ENCODE measurements around the gene TRAF3IP1. TPM values are rescaled to one million over a fixed set of nuclear protein-coding genes. Genes with fewer than 3 reads are reported as not detected.

The TRAF3IP1 gene, protein sequence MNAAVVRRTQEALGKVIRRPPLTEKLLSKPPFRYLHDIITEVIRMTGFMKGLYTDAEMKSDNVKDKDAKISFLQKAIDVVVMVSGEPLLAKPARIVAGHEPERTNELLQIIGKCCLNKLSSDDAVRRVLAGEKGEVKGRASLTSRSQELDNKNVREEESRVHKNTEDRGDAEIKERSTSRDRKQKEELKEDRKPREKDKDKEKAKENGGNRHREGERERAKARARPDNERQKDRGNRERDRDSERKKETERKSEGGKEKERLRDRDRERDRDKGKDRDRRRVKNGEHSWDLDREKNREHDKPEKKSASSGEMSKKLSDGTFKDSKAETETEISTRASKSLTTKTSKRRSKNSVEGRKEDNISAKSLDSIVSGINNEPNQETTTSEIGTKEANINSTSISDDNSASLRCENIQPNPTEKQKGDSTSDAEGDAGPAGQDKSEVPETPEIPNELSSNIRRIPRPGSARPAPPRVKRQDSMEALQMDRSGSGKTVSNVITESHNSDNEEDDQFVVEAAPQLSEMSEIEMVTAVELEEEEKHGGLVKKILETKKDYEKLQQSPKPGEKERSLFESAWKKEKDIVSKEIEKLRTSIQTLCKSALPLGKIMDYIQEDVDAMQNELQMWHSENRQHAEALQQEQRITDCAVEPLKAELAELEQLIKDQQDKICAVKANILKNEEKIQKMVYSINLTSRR
- 2.6 TPM for total RNA-seq (2013)
- polyA plus RNA-seq (1 to 10 TPM; 1.2 to 1.5 (median 1.5) TPM), polyA minus RNA-seq (2.2 and 4.4 TPM in 2 replicates), total RNA-seq (0.59 to 4.4 (median 2.8) reads per million in 11 experiments)

- Mint-ChIP-seq H3K9me3 (peaks cover 3 to 13% (median 4%) of the 10 kb centered on the region in 7 donors), H3K27ac (peak within 1 kb of the TSS in 1 of 7 donors; percentile 28), H3K4me1 (peaks cover 16% of the 10 kb centered on the region), H3K36me3 (peaks cover 2 to 4% of the 10 kb centered on the region in 2 donors), H3K27me3 (ENCODE audit: low read depth in 3 of 3) (peaks cover 21 to 41% (median 38%) of the 10 kb centered on the region in 3 donors), H3K4me3 (peak within 1 kb of the TSS; percentile 73 to 83)
- Histone ChIP-seq H3K27ac (ENCODE audit: low read depth in 1 of 2, low read length in 2 of 2) (no peak within 1 kb of the TSS), H3K9ac (ENCODE audit: insufficient read depth, low read length, poor library complexity, severe bottlenecking) (peak within 1 kb of the TSS; percentile 53), H4K20me1 (ENCODE audit: insufficient read depth, low read length) (no peaks in the 10 kb centered on the region), H3K9me3 (replicated peaks in 1 of 2; ENCODE audit: control insufficient read depth in 1 of 2, insufficient read depth in 1 of 2, low read length in 2 of 2) (no peaks in the 10 kb centered on the region), H3K4me2 (replicated peaks; ENCODE audit: extremely low read depth, low read length, poor library complexity, severe bottlenecking) (peak within 1 kb of the TSS; percentile 81), H3K4me1 (ENCODE audit: control insufficient read depth in 1 of 2, insufficient read depth in 2 of 2, low read length in 2 of 2) (peaks cover 13% of the 10 kb centered on the region in 2 donors), H3K27me3 (ENCODE audit: control insufficient read depth in 2 of 2, insufficient read depth in 2 of 2, low read length in 2 of 2) (peaks cover 3 to 18% of the 10 kb centered on the region in 2 donors), H3K4me3 (replicated peaks in 1 of 3; ENCODE audit: low read depth in 2 of 3, low read length in 3 of 3) (peak within 1 kb of the TSS; percentile 36 to 76 (median 57)), H3K79me2 (ENCODE audit: insufficient read depth, low read length) (no peaks in the 10 kb centered on the region), H2AFZ (ENCODE audit: insufficient read depth, low read depth, low read length, poor library complexity, severe bottlenecking) (peak within 1 kb of the TSS; percentile 74), H3K36me3 (replicated peaks in 1 of 2; ENCODE audit: control insufficient read depth in 1 of 2, insufficient read depth in 2 of 2, low read length in 2 of 2) (no peaks in the 10 kb centered on the region)
- WGBS (ENCODE audit: insufficient coverage): under 1% methylated on average over 58 of the region's 58 CpGs
- DNase-seq: peak; percentile 71 to 85 (median 75)
- intact Hi-C loops (cut with micrococcal nuclease): no loop called here
- no peak for TF ChIP-seq CTCF (IDR thresholded peaks at IDR 0.05)
These were observed at the start of gene TRAF3IP1 for GRCh38 chr2:238320246-238320647. TRAF3IP1 (plus strand) TSS chr2:238320518; CDS start chr2:238320663, 145 bp downstream.

DNA sequence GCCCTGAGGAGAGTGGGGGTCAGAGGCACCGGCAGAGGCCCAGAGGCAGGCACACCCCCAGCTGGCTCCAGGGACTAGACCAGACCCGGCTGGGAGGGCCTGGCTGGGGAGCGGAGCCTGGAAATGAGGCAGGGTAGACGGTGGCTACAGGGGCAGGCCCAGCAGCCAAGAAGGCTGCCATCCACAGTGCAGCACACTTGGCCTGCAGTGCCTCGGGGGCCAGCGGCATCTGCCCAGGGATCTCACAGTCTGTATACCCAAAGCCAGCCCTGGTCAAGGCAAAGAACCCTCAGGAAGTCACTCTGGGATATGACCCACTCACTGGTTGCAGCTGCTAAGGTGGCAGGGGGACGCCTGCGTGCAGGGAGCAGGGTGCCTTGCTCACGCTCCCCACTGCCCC lies 49.7 kb upstream of the TRAF3IP1 start:
- intact Hi-C loops (cut with micrococcal nuclease): no loop called here
- no peak for DNase-seq
- TF ChIP-seq CTCF (IDR thresholded peaks at IDR 0.05): no peak
- 98% methylated on average over 8 of the region's 9 CpGs for WGBS (ENCODE audit: insufficient coverage)
- Histone ChIP-seq H3K79me2 (ENCODE audit: insufficient read depth, low read length) (no peaks in the 10 kb centered on the region), H3K27me3 (ENCODE audit: control insufficient read depth in 2 of 2, insufficient read depth in 2 of 2, low read length in 2 of 2) (no peaks in the 10 kb centered on the region), H3K9ac (ENCODE audit: insufficient read depth, low read length, poor library complexity, severe bottlenecking) (no peak overlapping the region), H4K20me1 (ENCODE audit: insufficient read depth, low read length) (no peaks in the 10 kb centered on the region), H3K9me3 (replicated peaks in 1 of 2; ENCODE audit: control insufficient read depth in 1 of 2, insufficient read depth in 1 of 2, low read length in 2 of 2) (no peaks in the 10 kb centered on the region), H2AFZ (ENCODE audit: insufficient read depth, low read depth, low read length, poor library complexity, severe bottlenecking) (no peak overlapping the region), H3K36me3 (replicated peaks in 1 of 2; ENCODE audit: control insufficient read depth in 1 of 2, insufficient read depth in 2 of 2, low read length in 2 of 2) (peaks cover 70 to 88% of the 10 kb centered on the region in 2 donors), H3K27ac (ENCODE audit: low read depth in 1 of 2, low read length in 2 of 2) (no peak overlapping the region), H3K4me3 (replicated peaks in 1 of 3; ENCODE audit: low read depth in 2 of 3, low read length in 3 of 3) (no peak overlapping the region), H3K4me2 (replicated peaks; ENCODE audit: extremely low read depth, low read length, poor library complexity, severe bottlenecking) (no peak overlapping the region), H3K4me1 (ENCODE audit: control insufficient read depth in 1 of 2, insufficient read depth in 2 of 2, low read length in 2 of 2) (peaks cover 13 to 15% of the 10 kb centered on the region in 2 donors)
- Mint-ChIP-seq H3K36me3 (peaks cover 76 to 91% of the 10 kb centered on the region in 2 donors), H3K9me3 (peaks cover 0 to 5% (median 0%) of the 10 kb centered on the region in 7 donors), H3K27ac (no peak overlapping the region), H3K27me3 (ENCODE audit: low read depth in 3 of 3) (no peaks in the 10 kb centered on the region), H3K4me3 (no peak overlapping the region), H3K4me1 (peaks cover 21% of the 10 kb centered on the region)

Measured in CD14-positive monocyte (primary cell).